Measurements from ENCODE around the gene PTGFR. TPM values are rescaled to one million over a fixed set of nuclear protein-coding genes. Genes with fewer than 3 reads are reported as not detected.

PTGFR gene
- total RNA-seq, 1 donor from 2014 or later: 3.0 TPM

GRCh38 chr1:78561856-78562255 lies 71.1 kb downstream of the PTGFR start:
- Histone ChIP-seq H3K36me3 (no peaks in the 10 kb centered on the region), H3K9me3 (no peaks in the 10 kb centered on the region), H3K27me3 (no peaks in the 10 kb centered on the region), H3K4me3 (no peak overlapping the region), H3K4me1 (no peaks in the 10 kb centered on the region), H3K27ac (no peak overlapping the region)
- no peak for ATAC-seq
- no peak for TF ChIP-seq CTCF (IDR thresholded peaks at IDR 0.05)
- intact Hi-C loops (cut with DNase I): no loop called here
- DNase-seq: no peak

- Histone ChIP-seq H3K27ac (no peak overlapping the region), H3K27me3 (no peaks in the 10 kb centered on the region), H3K9me3 (no peaks in the 10 kb centered on the region), H3K36me3 (no peaks in the 10 kb centered on the region), H3K4me3 (no peak overlapping the region), H3K4me1 (no peaks in the 10 kb centered on the region)
- intact Hi-C loops (cut with DNase I): no loop called here
- TF ChIP-seq CTCF (IDR thresholded peaks at IDR 0.05): no peak
- ATAC-seq: no peak
- DNase-seq: no peak
Measured at GRCh38 chr1:78565393-78565792, 74.6 kb downstream of the PTGFR start.

GRCh38 chr1:78570539-78570938 lies 79.8 kb downstream of the PTGFR start:
- no peaks in the 10 kb centered on the region for H3K4me1 ChIP-seq
- no peak overlapping the region for H3K27ac ChIP-seq
- DNase-seq: no peak
- H3K36me3 ChIP-seq: no peaks in the 10 kb centered on the region
- TF ChIP-seq CTCF (IDR thresholded peaks at IDR 0.05): no peak
- H3K27me3 ChIP-seq: no peaks in the 10 kb centered on the region
- intact Hi-C loops (cut with DNase I): no loop called here
- H3K4me3 ChIP-seq: no peak overlapping the region
- no peaks in the 10 kb centered on the region for H3K9me3 ChIP-seq
- no peak for ATAC-seq

GRCh38 chr1:78577257-78578100 lies 86.7 kb downstream of the PTGFR start:
- no peaks in the 10 kb centered on the region for H3K27me3 ChIP-seq
- DNase-seq (no peak), ATAC-seq (no peak)
- no peak for TF ChIP-seq CTCF (IDR thresholded peaks at IDR 0.05)
- no peaks in the 10 kb centered on the region for H3K4me1 ChIP-seq
- no peaks in the 10 kb centered on the region for H3K36me3 ChIP-seq
- H3K27ac ChIP-seq: no peak overlapping the region
- no peak overlapping the region for H3K4me3 ChIP-seq
- intact Hi-C loops (cut with DNase I): no loop called here
- H3K9me3 ChIP-seq: no peaks in the 10 kb centered on the region

GRCh38 chr1:78586572-78586971 lies 95.8 kb downstream of the PTGFR start:
- no peak for DNase-seq
- no peak for TF ChIP-seq CTCF (IDR thresholded peaks at IDR 0.05)
- no peak overlapping the region for H3K4me3 ChIP-seq
- H3K36me3 ChIP-seq: no peaks in the 10 kb centered on the region
- no peaks in the 10 kb centered on the region for H3K4me1 ChIP-seq
- ATAC-seq: no peak
- H3K27me3 ChIP-seq: no peaks in the 10 kb centered on the region
- no peak overlapping the region for H3K27ac ChIP-seq
- no peaks in the 10 kb centered on the region for H3K9me3 ChIP-seq
- intact Hi-C loops (cut with DNase I): no loop called here
